Measurements from ENCODE around the gene SIX3. TPM values are rescaled to one million over a fixed set of nuclear protein-coding genes. Genes with fewer than 3 reads are reported as not detected.

Gene SIX3
- total and polyA plus RNA-seq, 8 donors, result 0.19 to 1.7 (median 0.31) TPM

DNA sequence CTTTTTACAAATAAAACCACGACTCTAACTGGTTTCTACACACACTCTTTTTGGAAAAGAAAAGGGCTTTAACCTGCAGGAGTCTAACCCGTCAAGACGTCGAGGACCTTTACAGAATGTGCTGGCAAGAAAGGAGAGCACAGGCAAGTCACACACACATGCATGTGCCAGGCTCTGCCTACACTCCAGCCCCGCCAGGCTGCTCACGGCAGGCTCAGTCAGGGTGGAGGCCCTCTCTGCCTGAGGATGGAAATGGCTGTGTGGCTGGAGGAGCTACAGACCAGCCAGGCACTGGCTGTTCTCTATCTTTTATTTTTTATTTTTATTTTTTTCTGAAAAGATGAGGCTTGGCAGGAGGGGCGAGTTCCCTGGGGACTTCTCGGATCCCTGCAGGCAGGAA, 10.2 kb downstream of the SIX3 start:
- 66 to 69% methylated on average over 8 of the region's 8 CpGs for WGBS, 2 donors
- ATAC-seq, result no peak
- TF ChIP-seq CTCF (IDR thresholded peaks at IDR 0.05), result no peak
- H3K9me3 ChIP-seq, result no peaks in the 10 kb centered on the region
- FAIRE-seq, result no peak
- no peak overlapping the region for H3K27ac ChIP-seq
- no peak for DNase-seq
- peaks cover 0 to 18% (median 6%) of the 10 kb centered on the region in 3 donors for H3K4me1 ChIP-seq
- no peaks in the 10 kb centered on the region for H3K36me3 ChIP-seq
- peak overlapping the region in 2 of 4 donors; percentile 37 to 52 for H3K4me3 ChIP-seq
- intact Hi-C loops (cut with DNase I), result loop anchor here in 2 of 3 donors (5.0 to 10.0 kb wide), 3 partner anchors 467 to 897 kb away; no protein-coding TSS in a partner anchor
- peaks cover 0 to 18% (median 6%) of the 10 kb centered on the region in 4 donors for H3K27me3 ChIP-seq

DNA sequence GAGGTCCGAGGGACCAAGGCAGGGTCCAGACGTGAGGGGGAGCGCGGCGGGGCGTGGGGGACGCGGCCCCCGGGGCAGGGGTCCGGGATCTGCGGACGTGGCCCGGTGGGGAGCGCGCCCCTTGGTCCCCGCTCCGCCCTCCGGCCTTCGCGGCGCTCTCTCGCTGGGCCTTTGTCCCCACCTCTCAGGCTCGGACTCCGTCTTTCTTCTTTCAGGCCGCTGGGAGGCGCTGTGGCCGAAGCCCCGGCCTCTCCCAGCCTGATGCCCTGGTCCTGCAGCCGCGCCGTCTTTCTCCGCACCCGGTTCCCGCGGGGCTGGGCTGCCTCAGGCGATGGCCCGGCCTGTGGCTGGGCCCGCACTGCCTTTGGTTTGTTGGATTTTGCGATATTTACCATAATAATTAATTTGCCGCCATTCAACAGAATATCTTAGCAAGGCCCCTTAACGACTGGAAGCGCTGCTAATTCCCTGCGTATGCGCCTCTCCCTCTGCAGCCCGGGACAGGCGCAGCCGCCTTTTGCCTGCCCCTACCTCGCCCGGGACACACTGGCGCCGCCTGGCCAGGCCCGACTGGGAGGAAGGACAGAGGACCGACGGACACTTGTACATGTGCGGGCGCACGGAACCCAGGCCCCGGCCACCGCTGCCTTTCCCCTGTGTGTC, 10.8 kb downstream of the SIX3 start:
- Histone ChIP-seq H3K36me3 (no peaks in the 10 kb centered on the region), H3K9me3 (no peaks in the 10 kb centered on the region), H3K4me1 (peaks cover 0 to 18% (median 6%) of the 10 kb centered on the region in 3 donors), H3K27me3 (peaks cover 0 to 18% (median 6%) of the 10 kb centered on the region in 4 donors), H3K4me3 (peak overlapping the region; percentile 4 to 52 (median 23)), H3K27ac (no peak overlapping the region)
- WGBS, 2 donors, result 3% methylated on average over 40 to 59 of the region's 59 CpGs
- FAIRE-seq (no peak), ATAC-seq (peak; percentile 80 to 84 (median 82)), DNase-seq (peak in 4 of 6 donors; percentile 31 to 81 (median 54))
- TF ChIP-seq CTCF (IDR thresholded peaks at IDR 0.05), result peak; percentile 51 to 61 (median 56)
- intact Hi-C loops (cut with DNase I), result loop anchor here in 2 of 3 donors (5.0 to 10.0 kb wide), 3 partner anchors 467 to 897 kb away; no protein-coding TSS in a partner anchor

- DNase-seq, result no peak
- no peak for TF ChIP-seq CTCF (IDR thresholded peaks at IDR 0.05)
- Histone ChIP-seq H3K9me3 (no peaks in the 10 kb centered on the region), H3K27ac (no peak overlapping the region), H3K36me3 (no peaks in the 10 kb centered on the region), H3K4me1 (peaks cover 0 to 18% (median 6%) of the 10 kb centered on the region in 3 donors), H3K4me3 (peak overlapping the region in 3 of 4 donors; percentile 9 to 52 (median 37)), H3K27me3 (peaks cover 0 to 18% (median 6%) of the 10 kb centered on the region in 4 donors)
- no peak for FAIRE-seq
- 6 to 12% methylated on average over 38 to 39 of the region's 39 CpGs for WGBS, 2 donors
- peak; percentile 6 to 26 (median 17) for ATAC-seq
- intact Hi-C loops (cut with DNase I), result loop anchor here in 2 of 3 donors (5.0 to 10.0 kb wide), 3 partner anchors 468 to 898 kb away; no protein-coding TSS in a partner anchor
These were observed 11.4 kb downstream of the SIX3 start for GRCh38 chr2:44952806-44953498.

DNA sequence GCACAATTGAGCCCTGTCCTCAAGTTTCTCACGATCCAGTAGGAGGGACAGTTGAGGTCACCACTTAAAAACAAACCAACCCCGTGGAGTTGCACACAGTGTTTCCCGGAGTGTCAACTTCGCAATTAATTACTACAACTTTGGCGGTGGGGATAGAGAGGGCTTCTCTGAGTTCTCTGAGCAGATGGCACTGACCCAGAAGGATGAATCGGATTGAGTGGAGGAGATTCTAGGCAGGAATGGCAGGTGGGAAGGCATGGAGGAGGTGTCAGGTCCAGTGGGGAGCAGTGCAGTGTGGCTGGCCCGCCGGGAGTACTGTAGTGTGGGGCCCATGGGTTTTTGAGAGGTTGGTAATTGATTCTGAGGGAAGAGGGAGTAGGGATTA, 12.0 kb downstream of the SIX3 start:
- Histone ChIP-seq H3K9me3 (no peaks in the 10 kb centered on the region), H3K36me3 (no peaks in the 10 kb centered on the region), H3K4me3 (peak overlapping the region in 1 of 4 donors; percentile 52), H3K4me1 (peaks cover 0 to 18% (median 6%) of the 10 kb centered on the region in 3 donors), H3K27ac (no peak overlapping the region), H3K27me3 (peaks cover 0 to 18% (median 6%) of the 10 kb centered on the region in 4 donors)
- FAIRE-seq (no peak), DNase-seq (no peak), ATAC-seq (no peak)
- TF ChIP-seq CTCF (IDR thresholded peaks at IDR 0.05), result no peak
- WGBS, 2 donors, result 38 to 40% methylated on average over 8 of the region's 8 CpGs
- intact Hi-C loops (cut with DNase I), result loop anchor here in 2 of 3 donors (5.0 to 10.0 kb wide), 3 partner anchors 469 to 899 kb away; no protein-coding TSS in a partner anchor
